ENCODE data around the gene KCNF1. TPM values are rescaled to one million over a fixed set of nuclear protein-coding genes. Genes with fewer than 3 reads are reported as not detected.

The KCNF1 gene
- total RNA-seq, 1 experiment from 2014 or later = 3.2 TPM

DNA sequence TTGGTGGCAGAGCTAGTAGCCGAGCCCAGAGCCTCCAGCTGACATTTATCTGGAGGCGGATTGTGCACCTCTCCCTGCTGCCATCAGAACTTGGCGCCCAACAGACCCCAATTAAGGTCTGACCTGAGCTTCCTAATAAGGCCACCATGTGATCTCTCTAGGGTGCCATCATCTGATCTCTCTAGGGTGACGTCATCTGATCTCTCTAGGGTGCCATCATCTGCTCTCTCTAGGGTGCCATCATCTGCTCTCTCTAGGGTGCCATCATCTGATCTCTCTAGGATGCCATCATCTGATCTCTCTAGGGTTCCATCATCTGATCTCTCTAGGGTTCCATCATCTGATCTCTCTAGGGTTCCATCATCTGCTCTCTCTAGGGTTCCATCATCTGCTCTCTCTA is 6.2 kb downstream of the KCNF1 start:
- no peak overlapping the region for H2AK5ac ChIP-seq (ENCODE audit: insufficient read length, low read length)
- no peak overlapping the region for H2BK12ac ChIP-seq (ENCODE audit: insufficient read length, low read depth, low read length)
- Mint-ChIP-seq H3K36me3 (ENCODE audit: insufficient read depth in 1 of 3, low read depth in 3 of 3) (peaks cover 0 to 4% (median 0%) of the 10 kb centered on the region in 3 experiments; a peak in 2 of 7 replicates), H3K27me3 (ENCODE audit: low read depth) (peaks cover 37% of the 10 kb centered on the region), H3K9me3 (peaks cover 0 to 2% of the 10 kb centered on the region in 2 experiments; a peak in 1 of 5 replicates), H3K27ac (no peak overlapping the region), H3K4me3 (no peak overlapping the region), H3K4me1 (peaks cover 30 to 60% of the 10 kb centered on the region in 2 experiments)
- H3K23me2 ChIP-seq (ENCODE audit: insufficient read length, low read depth, low read length, poor library complexity, severe bottlenecking) = no peaks in the 10 kb centered on the region
- H3K27me3 ChIP-seq (ENCODE audit: insufficient read depth, low read length) = peaks cover 5% of the 10 kb centered on the region; the same call in 1 of the 2 replicates
- H2BK15ac ChIP-seq (ENCODE audit: low read depth, low read length) = no peak overlapping the region
- no peak overlapping the region for H2BK20ac ChIP-seq (ENCODE audit: low read depth, low read length, poor library complexity, severe bottlenecking)
- H4K5ac ChIP-seq (ENCODE audit: insufficient read length, low read depth, low read length) = no peak overlapping the region
- no peak overlapping the region for H3K27ac ChIP-seq (ENCODE audit: insufficient read length, low read depth, low read length)
- H2BK120ac ChIP-seq (ENCODE audit: low read depth, low read length, poor library complexity, severe bottlenecking) = no peak overlapping the region
- no CpG with 5 or more reads among the region's 4 CpGs for WGBS (ENCODE audit: extremely low coverage, insufficient read length, low lambda C conversion rate)
- H2AFZ ChIP-seq (ENCODE audit: low read length) = no peak overlapping the region
- no peak overlapping the region for H3K4ac ChIP-seq (ENCODE audit: low read depth, low read length)
- H2BK5ac ChIP-seq (ENCODE audit: insufficient read length, low read length) = no peak overlapping the region
- no peak overlapping the region for H3K14ac ChIP-seq (ENCODE audit: insufficient read depth, low read length)
- no peak for DNase-seq
- H3T11ph ChIP-seq (ENCODE audit: low read length) = no peak overlapping the region
- H4K8ac ChIP-seq (replicated peaks; ENCODE audit: insufficient read length, low read depth, low read length) = no peak overlapping the region
- H3K9me3 ChIP-seq (ENCODE audit: control insufficient read depth, low read depth, low read length) = no peaks in the 10 kb centered on the region
- H3K79me2 ChIP-seq (ENCODE audit: insufficient read depth, low read length) = no peaks in the 10 kb centered on the region
- H3K23ac ChIP-seq (ENCODE audit: insufficient read length, low read depth, low read length) = no peak overlapping the region
- H3K9ac ChIP-seq (ENCODE audit: extremely low read depth, insufficient read length, low read length) = no peak overlapping the region
- TF ChIP-seq, protein P1, sequence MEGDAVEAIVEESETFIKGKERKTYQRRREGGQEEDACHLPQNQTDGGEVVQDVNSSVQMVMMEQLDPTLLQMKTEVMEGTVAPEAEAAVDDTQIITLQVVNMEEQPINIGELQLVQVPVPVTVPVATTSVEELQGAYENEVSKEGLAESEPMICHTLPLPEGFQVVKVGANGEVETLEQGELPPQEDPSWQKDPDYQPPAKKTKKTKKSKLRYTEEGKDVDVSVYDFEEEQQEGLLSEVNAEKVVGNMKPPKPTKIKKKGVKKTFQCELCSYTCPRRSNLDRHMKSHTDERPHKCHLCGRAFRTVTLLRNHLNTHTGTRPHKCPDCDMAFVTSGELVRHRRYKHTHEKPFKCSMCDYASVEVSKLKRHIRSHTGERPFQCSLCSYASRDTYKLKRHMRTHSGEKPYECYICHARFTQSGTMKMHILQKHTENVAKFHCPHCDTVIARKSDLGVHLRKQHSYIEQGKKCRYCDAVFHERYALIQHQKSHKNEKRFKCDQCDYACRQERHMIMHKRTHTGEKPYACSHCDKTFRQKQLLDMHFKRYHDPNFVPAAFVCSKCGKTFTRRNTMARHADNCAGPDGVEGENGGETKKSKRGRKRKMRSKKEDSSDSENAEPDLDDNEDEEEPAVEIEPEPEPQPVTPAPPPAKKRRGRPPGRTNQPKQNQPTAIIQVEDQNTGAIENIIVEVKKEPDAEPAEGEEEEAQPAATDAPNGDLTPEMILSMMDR (conservative IDR thresholded peaks at IDR 0.05) = no peak
- H4K91ac ChIP-seq (ENCODE audit: insufficient read length, low read depth, low read length) = no peak overlapping the region
- H4K20me1 ChIP-seq (ENCODE audit: control insufficient read depth, insufficient read depth, insufficient read length) = peaks cover 2% of the 10 kb centered on the region
- H3K4me1 ChIP-seq (ENCODE audit: insufficient read depth, low read length) = peaks cover 11% of the 10 kb centered on the region; the same call in 1 of the 2 replicates
- H3K56ac ChIP-seq (ENCODE audit: insufficient read length, low read depth, low read length) = no peak overlapping the region
- no peak overlapping the region for H3K4me2 ChIP-seq (ENCODE audit: insufficient read depth, insufficient read length, low read length)
- no peak overlapping the region for H3K18ac ChIP-seq (ENCODE audit: insufficient read length, low read depth, low read length)
- H3K79me1 ChIP-seq (ENCODE audit: insufficient read depth, low read depth, low read length, poor library complexity, severe bottlenecking) = no peaks in the 10 kb centered on the region

Data from H9 (cell line).